ENCODE results near the gene CCNH.
A peak's percentile ranks its signal among the peaks of the same experiment; 100 is the strongest.

Gene CCNH

GRCh38 chr5:87412630-87413342, at the start of gene CCNH:
TSS of gene CCNH (minus strand) at chr5:87412930. CDS start at chr5:87412794, 136 bp downstream.
- H3K4me3 ChIP-seq (ENCODE audit: low read depth, low read length) = peak within 1 kb of the TSS; percentile 93
- POLR2A ChIA-PET = interaction anchor here (1.9 kb wide), 1 partner anchor 12 kb away, joined by 7 read pairs; no protein-coding TSS in a partner anchor
- H3K9me3 ChIP-seq (ENCODE audit: control insufficient read depth, insufficient read depth, low read depth, low read length) = no peaks in the 10 kb centered on the region
- CTCF ChIA-PET = interaction anchor here (0.6 to 1.1 kb wide), 5 partner anchors 12 to 1471 kb away, joined by 3 read pairs; no protein-coding TSS in a partner anchor
- peak within 1 kb of the TSS; percentile 47 for H3K27ac ChIP-seq (ENCODE audit: extremely low read depth, low read depth, low read length)
- peaks cover 17 to 33% of the 10 kb centered on the region in 2 experiments; a peak in 2 of 3 replicates for H3K36me3 ChIP-seq (ENCODE audit: control insufficient read depth in 2 of 2, insufficient read depth in 1 of 2, low read length in 2 of 2)
- peaks cover 5% of the 10 kb centered on the region; the same call in 1 of the 2 replicates for H3K4me1 ChIP-seq (ENCODE audit: control insufficient read depth, insufficient read depth, low read length)
- TF ChIP-seq ZNF362 (tag by site-specific recombination; IDR thresholded peaks at IDR 0.05) (no peak), ZNF629 (tag by site-specific recombination; IDR thresholded peaks at IDR 0.05) (peak; percentile 99), TSHZ1 (tag by site-specific recombination; IDR thresholded peaks at IDR 0.05; ENCODE audit: borderline replicate concordance) (no peak), ZNF449 (tag by site-specific recombination; IDR thresholded peaks at IDR 0.05) (peak; percentile 56; the same call in 1 of the 2 replicates), ZNF311 (tag by site-specific recombination; IDR thresholded peaks at IDR 0.05; ENCODE audit: borderline replicate concordance) (no peak), ZBTB8A (tag by site-specific recombination; IDR thresholded peaks at IDR 0.05) (peak; percentile 59), ZNF19 (tag by site-specific recombination; IDR thresholded peaks at IDR 0.05; ENCODE audit: low read depth) (no peak), SCRT1 (tag by site-specific recombination; IDR thresholded peaks at IDR 0.05; ENCODE audit: borderline replicate concordance) (no peak), ZSCAN5A (tag by site-specific recombination; IDR thresholded peaks at IDR 0.05) (0 out of 2 replicates have a peak, but pooled peaks have one; percentile 75), GFI1B (tag by site-specific recombination; IDR thresholded peaks at IDR 0.05) (no peak), ZNF610 (tag by site-specific recombination; IDR thresholded peaks at IDR 0.05; ENCODE audit: borderline replicate concordance) (peak; percentile 87; the same call in 1 of the 2 replicates), ZNF580 (tag by site-specific recombination; IDR thresholded peaks at IDR 0.05) (0 out of 2 replicates have a peak, but pooled peaks have one; percentile 15), ZNF175 (tag by site-specific recombination; IDR thresholded peaks at IDR 0.05) (no peak), ZNF169 (tag by site-specific recombination; IDR thresholded peaks at IDR 0.05) (no peak), SP2 (tag by site-specific recombination; IDR thresholded peaks at IDR 0.05) (peak; percentile 85), ZXDB (tag by site-specific recombination; IDR thresholded peaks at IDR 0.05) (peak; percentile 60; the same call in 1 of the 2 replicates), GLIS2 (tag by site-specific recombination; IDR thresholded peaks at IDR 0.05) (peak; percentile 57), ZNF391 (tag by site-specific recombination; IDR thresholded peaks at IDR 0.05; ENCODE audit: borderline replicate concordance, low read depth) (peak; percentile 15; the same call in 1 of the 2 replicates), ZNF23 (tag by site-specific recombination; IDR thresholded peaks at IDR 0.05; ENCODE audit: borderline replicate concordance) (no peak), ZNF830 (tag by site-specific recombination; IDR thresholded peaks at IDR 0.05; ENCODE audit: low read depth) (no peak), SP7 (tag by site-specific recombination; IDR thresholded peaks at IDR 0.05) (peak; percentile 55; the same call in 1 of the 2 replicates), ZNF302 (tag by site-specific recombination; IDR thresholded peaks at IDR 0.05; ENCODE audit: low read depth) (no peak), ZNF660 (tag by site-specific recombination; IDR thresholded peaks at IDR 0.05) (0 out of 2 replicates have a peak, but pooled peaks have one; percentile 25), ATF2 (tag by site-specific recombination; IDR thresholded peaks at IDR 0.05; ENCODE audit: low read depth) (0 out of 2 replicates have a peak, but pooled peaks have one; percentile 14), ZBTB1 (tag by site-specific recombination; IDR thresholded peaks at IDR 0.05) (no peak), BCL11A (tag by site-specific recombination; IDR thresholded peaks at IDR 0.05; ENCODE audit: low read depth) (no peak), EGR2 (tag by site-specific recombination; IDR thresholded peaks at IDR 0.05; ENCODE audit: low read depth) (no peak), ZNF324 (tag by site-specific recombination; IDR thresholded peaks at IDR 0.05) (0 out of 2 replicates have a peak, but pooled peaks have one; percentile 24)
